Body of pancreas (tissue), 4 donors: Measurements from ENCODE around the gene AKR1C4. TPM values are rescaled to one million over a fixed set of nuclear protein-coding genes. Genes with fewer than 3 reads are reported as not detected.
"Not testable (repeated sequence)": the region's sequence is repeated elsewhere in the genome, so short reads cannot be mapped to it uniquely, and the experiment has no call there.

Experiments
- ATAC-seq: fragments of 150-250 bp; one replicate; pipeline ENCODE4 v1.9.1; 2016
- DNase-seq, 4 donors: peaks; one replicate each; pipeline ENCODE4 v3.0.0-alpha.2; 2019
- H3K27ac ChIP-seq, 4 donors: fragments of 200-600 bp; sonication (generic); 1 replicate in 3 of 4; 2 replicates in 1 of 4; pipeline versions ENCODE4 v1.5.1 to v1.6.1; 2016 to 2019; ENCODE audit warnings: mild to moderate bottlenecking in 1 of 4, mixed read lengths in 1 of 4, moderate library complexity in 1 of 4
- H3K27me3 ChIP-seq, 2 donors: fragments of 200-600 bp; sonication (generic); one replicate each; pipeline ENCODE4 v1.6.0; 2016; ENCODE audit warnings: mild to moderate bottlenecking in 1 of 2
- H3K36me3 ChIP-seq, 2 donors: fragments of 200-600 bp; sonication (generic); replicated peaks in 1 of 2; 2 replicates each; pipeline ENCODE4 v1.5.1; 2016; ENCODE audit warnings: low read depth in 2 of 2; ENCODE audit not compliant: insufficient read depth in 1 of 2
- H3K4me1 ChIP-seq: fragments of 200-600 bp; sonication (generic); one replicate; pipeline ENCODE4 v1.6.0; 2016
- H3K4me3 ChIP-seq, 2 donors: fragments of 200-600 bp; sonication (generic); 1 replicate in 1 of 2; 2 replicates in 1 of 2; pipeline ENCODE4 v1.5.1; 2016 to 2019
- H3K9me3 ChIP-seq, 3 donors: fragments of 200-600 bp; sonication (generic); 1 replicate in 2 of 3; 2 replicates in 1 of 3; pipeline ENCODE4 v1.5.1; 2016
- CTCF ChIP-seq, 7 experiments: fragments of 450-650 bp in 4 of 7; fragments of 200-600 bp in 3 of 7; sonication (generic) in 3 of 7; IDR thresholded peaks; one replicate each; pipeline ENCODE4 v1.5.1; 2016 to 2019; ENCODE audit warnings: antibody characterized with exemption in 7 of 7
- POLR2A ChIP-seq, 3 donors: fragments of 450-650 bp; IDR thresholded peaks; one replicate each; pipeline ENCODE4 v1.6.1; 2016; ENCODE audit warnings: antibody characterized with exemption in 3 of 3, mild to moderate bottlenecking in 2 of 3
- WGBS, 2 donors: methylation state at CpG; one replicate each; pipeline ENCODE4 v1.1.5; 2017; 5-methylcytosine and 5-hydroxymethylcytosine counted together
- intact Hi-C: fragments of 100-400 bp; cut with DNase I; formaldehyde crosslinking; loops from one replicate; pipeline ENCODE4 v1.15.1; 2023
- total RNA-seq, 2 donors: library from RNA; depleted of rRNA; stranded (reverse); fragments of >200 nt; gene quantifications; one replicate each; pipeline ENCODE4 v1.1.0, GENCODE V29; 2016

Gene AKR1C4
- total RNA-seq, 2 donors from 2014 or later, result 1.0 TPM; not detected in 1

- 70 to 72% methylated on average over 6 of the region's 6 CpGs for WGBS, 2 donors
- TF ChIP-seq CTCF (IDR thresholded peaks at IDR 0.05) (no peak), POLR2A (IDR thresholded peaks at IDR 0.05) (no peak)
- H3K9me3 ChIP-seq, result no peaks in the 10 kb centered on the region
These were observed 786 bp upstream of the AKR1C4 start for GRCh38 chr10:5195727-5196374.

GRCh38 chr10:5198386-5198785, 1.7 kb downstream of the AKR1C4 start:
- intact Hi-C loops, result no loop called here
- DNase-seq (no peak), ATAC-seq (no peak)
- 81 to 94% methylated on average over 3 of the region's 3 CpGs for WGBS, 2 donors
- Histone ChIP-seq H3K27ac (no peak overlapping the region), H3K4me3 (no peak overlapping the region), H3K27me3 (no peaks in the 10 kb centered on the region), H3K36me3 (no peaks in the 10 kb centered on the region), H3K9me3 (no peaks in the 10 kb centered on the region), H3K4me1 (peaks cover 9% of the 10 kb centered on the region)
- no peak for TF ChIP-seq POLR2A (IDR thresholded peaks at IDR 0.05)
- TF ChIP-seq CTCF (IDR thresholded peaks at IDR 0.05), result no peak

More at GRCh38 chr10:5195727-5196374, 786 bp upstream of the AKR1C4 start:
- Histone ChIP-seq H3K4me1 (peaks cover 9% of the 10 kb centered on the region), H3K4me3 (no peak overlapping the region), H3K27me3 (no peaks in the 10 kb centered on the region), H3K36me3 (no peaks in the 10 kb centered on the region), H3K27ac (no peak overlapping the region)
- DNase-seq, result no peak
- peak; percentile 56 for ATAC-seq
- intact Hi-C loops, result no loop called here

- 76 to 77% methylated on average over 7 to 8 of the region's 8 CpGs for WGBS, 2 donors
- no peak for ATAC-seq
- TF ChIP-seq CTCF (IDR thresholded peaks at IDR 0.05), result no peak
- TF ChIP-seq POLR2A (IDR thresholded peaks at IDR 0.05), result no peak
- Histone ChIP-seq H3K4me3 (no peak overlapping the region), H3K27me3 (no peaks in the 10 kb centered on the region), H3K27ac (no peak overlapping the region), H3K9me3 (no peaks in the 10 kb centered on the region), H3K36me3 (no peaks in the 10 kb centered on the region), H3K4me1 (peaks cover 9% of the 10 kb centered on the region)
- DNase-seq, result peak in 1 of 4 donors; percentile 11
- intact Hi-C loops, result no loop called here
These were observed 2.8 kb downstream of the AKR1C4 start for GRCh38 chr10:5199398-5199797.

- H3K4me3 ChIP-seq, result no peak overlapping the region
- no peaks in the 10 kb centered on the region for H3K4me1 ChIP-seq
- peaks cover 0 to 5% (median 0%) of the 10 kb centered on the region in 3 donors for H3K9me3 ChIP-seq
- H3K27me3 ChIP-seq, result no peaks in the 10 kb centered on the region
- no peak overlapping the region for H3K27ac ChIP-seq
- H3K36me3 ChIP-seq, result no peaks in the 10 kb centered on the region
- WGBS, 2 donors, result 59 to 61% methylated on average over 6 of the region's 6 CpGs
- no peak for DNase-seq
- intact Hi-C loops, result no loop called here
- ATAC-seq, result no peak
- TF ChIP-seq POLR2A (IDR thresholded peaks at IDR 0.05) (no peak), CTCF (IDR thresholded peaks at IDR 0.05) (no peak)
These were observed 10.2 kb downstream of the AKR1C4 start for GRCh38 chr10:5206799-5207198.

GRCh38 chr10:5209776-5210175, 13.1 kb downstream of the AKR1C4 start:
- H3K9me3 ChIP-seq, H3K4me3 ChIP-seq, DNase-seq, intact Hi-C loops, ATAC-seq, H3K36me3 ChIP-seq, H3K27ac ChIP-seq, H3K4me1 ChIP-seq, H3K27me3 ChIP-seq: not testable (repeated sequence)
- 84 to 100% methylated on average over 1 of the region's 1 CpG for WGBS, 2 donors

- H3K27ac ChIP-seq, intact Hi-C loops, H3K4me1 ChIP-seq, H3K4me3 ChIP-seq, DNase-seq, H3K36me3 ChIP-seq, H3K9me3 ChIP-seq, H3K27me3 ChIP-seq, ATAC-seq: not testable (repeated sequence)
- 80 to 92% methylated on average over 1 of the region's 1 CpG for WGBS, 2 donors
These were observed 13.6 kb downstream of the AKR1C4 start for GRCh38 chr10:5210261-5210660.
